ENCODE data around the gene THUMPD1. TPM values are rescaled to one million over a fixed set of nuclear protein-coding genes. Genes with fewer than 3 reads are reported as not detected.
"Not testable (repeated sequence)": the region's sequence is repeated elsewhere in the genome, so short reads cannot be mapped to it uniquely, and the experiment has no call there.

The THUMPD1 gene
- total RNA-seq, 1 experiment from 2014 or later: 33.9 TPM

DNA sequence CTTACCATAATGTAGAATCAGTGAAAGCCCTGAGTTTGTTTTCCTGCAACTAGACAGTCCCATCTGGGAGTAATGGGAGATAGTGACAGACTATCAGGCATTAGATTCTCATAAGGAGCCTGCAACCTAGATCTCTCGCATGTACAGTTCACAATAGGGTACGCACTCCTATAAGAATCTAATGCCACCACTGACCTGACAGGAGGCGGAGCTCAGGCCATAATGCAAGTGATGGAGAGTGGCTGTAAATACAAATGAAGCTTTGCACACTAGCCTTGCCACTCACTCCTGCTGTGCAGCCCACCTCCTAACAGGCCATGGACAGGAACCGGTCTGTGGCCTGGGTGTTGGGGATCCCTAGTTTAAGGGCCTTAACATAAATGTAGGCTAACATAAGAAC is 21.4 kb downstream of the THUMPD1 start:
- Histone ChIP-seq H3K36me3 (ENCODE audit: control insufficient read depth in 1 of 2, insufficient read depth in 2 of 2, low read length in 2 of 2) (no peaks in the 10 kb centered on the region), H3K9me3 (ENCODE audit: control insufficient read depth in 1 of 2, insufficient read depth in 1 of 2, low read depth in 1 of 2, low read length in 2 of 2) (no peaks in the 10 kb centered on the region), H3K27me3 (ENCODE audit: insufficient read depth, low read length) (no peaks in the 10 kb centered on the region), H3K9ac (ENCODE audit: low read length) (no peak overlapping the region), H2AFZ (ENCODE audit: low read depth, low read length, poor library complexity, severe bottlenecking) (no peak overlapping the region), H3K27ac (ENCODE audit: low read depth, low read length) (no peak overlapping the region), H3K4me3 (replicated peaks in 1 of 2; ENCODE audit: low read depth in 1 of 2, low read length in 2 of 2) (no peak overlapping the region), H3K79me2 (ENCODE audit: insufficient read depth, low read length) (no peaks in the 10 kb centered on the region), H3K9me2 (ENCODE audit: insufficient read depth) (no peaks in the 10 kb centered on the region), H4K20me1 (ENCODE audit: insufficient read depth) (no peaks in the 10 kb centered on the region), H3K4me1 (ENCODE audit: control insufficient read depth in 1 of 2, insufficient read depth in 2 of 2, low read length in 2 of 2) (no peaks in the 10 kb centered on the region), H3K4me2 (ENCODE audit: low read length) (no peak overlapping the region)
- ATAC-seq (no peak), DNase-seq (ENCODE audit: low read depth, low spot score) (no peak)
- CTCF ChIA-PET: no interaction called here
- RAD21 ChIA-PET (ENCODE audit: low non-redundant PET in 1 of 2, low total read pairs in 2 of 2, uncharacterized antibody in 2 of 2, unreplicated experiment in 2 of 2): no interaction called here
- BruUV-seq (replicated peaks): no TSS peak
- TF ChIP-seq, protein P1, sequence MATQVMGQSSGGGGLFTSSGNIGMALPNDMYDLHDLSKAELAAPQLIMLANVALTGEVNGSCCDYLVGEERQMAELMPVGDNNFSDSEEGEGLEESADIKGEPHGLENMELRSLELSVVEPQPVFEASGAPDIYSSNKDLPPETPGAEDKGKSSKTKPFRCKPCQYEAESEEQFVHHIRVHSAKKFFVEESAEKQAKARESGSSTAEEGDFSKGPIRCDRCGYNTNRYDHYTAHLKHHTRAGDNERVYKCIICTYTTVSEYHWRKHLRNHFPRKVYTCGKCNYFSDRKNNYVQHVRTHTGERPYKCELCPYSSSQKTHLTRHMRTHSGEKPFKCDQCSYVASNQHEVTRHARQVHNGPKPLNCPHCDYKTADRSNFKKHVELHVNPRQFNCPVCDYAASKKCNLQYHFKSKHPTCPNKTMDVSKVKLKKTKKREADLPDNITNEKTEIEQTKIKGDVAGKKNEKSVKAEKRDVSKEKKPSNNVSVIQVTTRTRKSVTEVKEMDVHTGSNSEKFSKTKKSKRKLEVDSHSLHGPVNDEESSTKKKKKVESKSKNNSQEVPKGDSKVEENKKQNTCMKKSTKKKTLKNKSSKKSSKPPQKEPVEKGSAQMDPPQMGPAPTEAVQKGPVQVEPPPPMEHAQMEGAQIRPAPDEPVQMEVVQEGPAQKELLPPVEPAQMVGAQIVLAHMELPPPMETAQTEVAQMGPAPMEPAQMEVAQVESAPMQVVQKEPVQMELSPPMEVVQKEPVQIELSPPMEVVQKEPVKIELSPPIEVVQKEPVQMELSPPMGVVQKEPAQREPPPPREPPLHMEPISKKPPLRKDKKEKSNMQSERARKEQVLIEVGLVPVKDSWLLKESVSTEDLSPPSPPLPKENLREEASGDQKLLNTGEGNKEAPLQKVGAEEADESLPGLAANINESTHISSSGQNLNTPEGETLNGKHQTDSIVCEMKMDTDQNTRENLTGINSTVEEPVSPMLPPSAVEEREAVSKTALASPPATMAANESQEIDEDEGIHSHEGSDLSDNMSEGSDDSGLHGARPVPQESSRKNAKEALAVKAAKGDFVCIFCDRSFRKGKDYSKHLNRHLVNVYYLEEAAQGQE (IDR thresholded peaks at IDR 0.05; ENCODE audit: low read depth): no peak
- TF ChIP-seq EZH2 (IDR thresholded peaks at IDR 0.05) (no peak), CTCF (IDR thresholded peaks at IDR 0.05 in 2 of 3, conservative IDR thresholded peaks at IDR 0.05 in 1 of 3; ENCODE audit: borderline replicate concordance in 1 of 3, insufficient read depth in 1 of 3, low read depth in 2 of 3, low read length in 2 of 3) (no peak), SRF (IDR thresholded peaks at IDR 0.05; ENCODE audit: low read depth) (no peak), ZNF274 (IDR thresholded peaks at IDR 0.05; ENCODE audit: low read depth, low read length) (no peak), SIN3A (IDR thresholded peaks at IDR 0.05; ENCODE audit: low read depth) (no peak), MAX (IDR thresholded peaks at IDR 0.05) (no peak), EZH2phosphoT487 (IDR thresholded peaks at IDR 0.05; ENCODE audit: borderline replicate concordance) (no peak), ZFX (IDR thresholded peaks at IDR 0.05) (no peak), JUND (IDR thresholded peaks at IDR 0.05) (no peak), CBX3 (IDR thresholded peaks at IDR 0.05; ENCODE audit: low read depth) (no peak)
- POLR2A ChIA-PET: no interaction called here
- intact Hi-C loops (cut with micrococcal nuclease): no loop called here

DNA sequence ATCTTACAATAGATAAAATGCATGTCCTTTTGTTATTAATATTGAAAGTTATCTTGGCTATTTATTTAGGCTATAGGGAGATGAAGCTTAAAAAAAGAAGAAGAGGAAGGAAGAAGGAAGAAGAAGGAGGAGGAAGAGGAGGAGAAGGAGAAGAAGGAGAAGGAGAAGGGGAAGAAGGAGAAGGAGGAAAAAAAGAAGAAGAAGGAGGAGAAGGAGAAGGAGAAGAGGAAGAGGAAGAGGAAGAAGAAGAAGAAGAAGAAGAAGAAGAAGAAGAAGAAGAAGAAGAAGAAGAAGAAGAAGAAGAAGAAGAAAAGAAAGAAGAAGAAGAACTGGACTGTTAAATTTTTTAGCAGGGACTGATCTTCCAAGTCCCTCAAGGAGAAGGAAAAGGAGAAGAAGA is 23.9 kb downstream of the THUMPD1 start:
- RAD21 ChIA-PET (ENCODE audit: low non-redundant PET in 1 of 2, low total read pairs in 2 of 2, uncharacterized antibody in 2 of 2, unreplicated experiment in 2 of 2); ATAC-seq; BruUV-seq (replicated peaks); intact Hi-C loops (cut with micrococcal nuclease); H3K9me3 ChIP-seq (ENCODE audit: control insufficient read depth in 1 of 2, insufficient read depth in 1 of 2, low read depth in 1 of 2, low read length in 2 of 2); DNase-seq (ENCODE audit: low read depth, low spot score); H3K9me2 ChIP-seq (ENCODE audit: insufficient read depth); H3K9ac ChIP-seq (ENCODE audit: low read length); CTCF ChIA-PET; H2AFZ ChIP-seq (ENCODE audit: low read depth, low read length, poor library complexity, severe bottlenecking); H3K4me1 ChIP-seq (ENCODE audit: control insufficient read depth in 1 of 2, insufficient read depth in 2 of 2, low read length in 2 of 2); H3K4me2 ChIP-seq (ENCODE audit: low read length); H4K20me1 ChIP-seq (ENCODE audit: insufficient read depth); POLR2A ChIA-PET; H3K27ac ChIP-seq (ENCODE audit: low read depth, low read length); H3K27me3 ChIP-seq (ENCODE audit: insufficient read depth, low read length); H3K79me2 ChIP-seq (ENCODE audit: insufficient read depth, low read length); H3K36me3 ChIP-seq (ENCODE audit: control insufficient read depth in 1 of 2, insufficient read depth in 2 of 2, low read length in 2 of 2); H3K4me3 ChIP-seq (replicated peaks in 1 of 2; ENCODE audit: low read depth in 1 of 2, low read length in 2 of 2): not testable (repeated sequence)

All from HCT116 (cell line).